ENCODE measurements around the gene BRIP1.
"Not testable (repeated sequence)": the region's sequence is repeated elsewhere in the genome, so short reads cannot be mapped to it uniquely, and the experiment has no call there.

The BRIP1 gene

DNA sequence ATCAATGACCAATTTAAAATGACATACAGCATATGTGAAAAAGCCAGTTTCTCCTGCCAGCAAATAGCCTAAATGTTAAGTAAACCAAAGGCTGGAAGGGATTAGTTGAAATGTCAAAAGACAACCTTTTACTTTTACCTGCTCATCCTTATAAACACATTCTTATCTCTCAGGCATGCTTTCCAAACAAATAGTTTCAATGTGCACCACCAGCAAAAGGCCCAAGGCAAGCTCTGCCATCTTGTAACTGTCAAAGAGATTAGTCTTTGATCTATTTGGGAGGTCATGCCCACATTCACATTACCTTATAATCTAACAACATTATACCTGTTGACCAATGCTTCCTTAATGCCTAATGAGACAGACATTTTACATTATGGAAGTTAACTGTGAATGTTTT is 140.1 kb downstream of the BRIP1 start:
- FAIRE-seq: no peak

DNA sequence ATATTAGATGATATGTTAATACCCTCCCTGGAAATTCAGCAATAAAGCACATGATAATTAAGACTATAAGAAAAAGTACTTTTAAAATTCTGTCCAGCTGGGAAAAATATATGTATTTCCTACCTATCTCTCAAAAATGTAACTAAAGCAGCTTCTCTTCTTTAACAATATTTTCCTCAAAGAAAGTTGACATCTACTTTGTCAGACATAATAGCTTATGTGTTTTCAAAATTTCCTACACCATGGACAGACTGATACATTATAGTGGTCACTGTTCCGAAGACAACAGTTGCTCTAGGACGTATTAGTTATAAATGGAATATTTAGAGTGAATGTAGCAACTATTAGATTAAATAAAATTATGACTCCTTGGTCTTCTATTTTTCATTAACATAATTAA is 140.9 kb downstream of the BRIP1 start:
- FAIRE-seq: no peak

DNA sequence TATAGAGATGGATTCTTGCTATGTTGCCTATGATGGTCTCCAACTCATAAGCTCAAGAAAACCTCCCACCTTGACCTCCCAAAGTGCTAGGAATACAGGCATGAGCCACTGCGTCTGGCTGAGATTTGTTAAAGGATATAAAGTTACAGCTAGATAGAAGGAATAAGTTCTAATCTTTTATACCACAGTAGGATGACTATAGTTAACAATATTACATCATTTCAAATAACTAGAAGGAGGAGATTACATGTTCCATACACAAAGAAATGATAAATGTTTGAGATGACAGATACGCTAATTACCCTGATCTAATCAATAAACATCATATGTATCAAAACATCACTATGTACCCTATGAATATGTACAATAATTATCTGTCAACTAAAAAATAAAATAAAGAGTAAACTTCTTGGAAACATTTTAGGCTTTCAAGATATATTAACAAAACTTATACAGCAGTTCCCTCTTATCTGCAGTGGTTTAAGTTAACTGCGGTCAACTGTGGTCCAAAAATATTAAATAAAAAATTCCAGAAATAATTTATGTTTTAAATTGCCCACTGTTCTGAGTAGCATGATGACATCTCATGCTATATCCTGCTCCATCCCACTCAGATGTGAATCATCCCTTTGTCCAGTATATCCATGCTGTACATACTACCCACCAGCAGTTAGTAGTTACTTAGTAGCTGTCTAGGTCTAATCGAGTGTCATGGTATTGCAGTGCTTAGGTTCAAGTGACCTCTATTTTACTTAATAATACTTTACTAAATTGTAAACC is 143.1 kb downstream of the BRIP1 start:
- no peak for FAIRE-seq

DNA sequence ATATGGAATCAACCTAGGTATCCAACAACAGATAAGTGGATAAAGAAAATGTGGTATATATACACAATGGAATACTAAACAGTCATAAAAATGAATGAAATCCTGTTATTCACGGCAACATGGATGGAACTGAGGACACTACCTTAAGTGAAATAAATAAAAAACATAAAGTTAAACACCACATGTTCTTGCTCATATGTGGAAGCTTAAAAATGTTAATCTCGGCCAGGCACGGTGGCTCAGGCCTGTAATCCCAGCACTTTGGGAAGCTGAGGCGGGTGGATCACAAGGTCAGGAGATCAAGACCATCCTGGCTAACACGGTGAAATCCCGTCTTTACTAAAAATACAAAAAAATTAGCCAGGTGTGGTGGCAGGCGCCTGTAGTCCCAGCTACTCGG is 144.1 kb downstream of the BRIP1 start:
- FAIRE-seq: not testable (repeated sequence)

DNA sequence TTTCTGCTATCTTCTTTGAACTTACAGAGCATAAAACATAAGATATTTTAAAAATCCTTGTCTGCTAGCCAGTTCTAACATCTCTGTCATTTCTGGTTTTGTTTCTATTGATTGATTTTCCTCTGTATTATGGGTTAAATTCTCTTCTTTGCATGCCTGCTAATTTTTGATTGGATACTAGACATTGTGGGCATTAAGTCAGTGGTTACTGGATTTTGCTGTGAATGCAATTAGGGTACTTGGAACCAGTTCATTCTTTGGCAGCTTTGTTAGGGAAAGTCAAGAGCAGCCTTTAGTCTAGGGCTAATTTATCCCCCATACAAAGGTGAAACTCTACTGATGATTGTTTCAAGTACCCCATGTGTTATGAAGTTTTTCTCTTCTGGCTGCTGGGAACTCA is 145.3 kb downstream of the BRIP1 start:
- FAIRE-seq: no peak

DNA sequence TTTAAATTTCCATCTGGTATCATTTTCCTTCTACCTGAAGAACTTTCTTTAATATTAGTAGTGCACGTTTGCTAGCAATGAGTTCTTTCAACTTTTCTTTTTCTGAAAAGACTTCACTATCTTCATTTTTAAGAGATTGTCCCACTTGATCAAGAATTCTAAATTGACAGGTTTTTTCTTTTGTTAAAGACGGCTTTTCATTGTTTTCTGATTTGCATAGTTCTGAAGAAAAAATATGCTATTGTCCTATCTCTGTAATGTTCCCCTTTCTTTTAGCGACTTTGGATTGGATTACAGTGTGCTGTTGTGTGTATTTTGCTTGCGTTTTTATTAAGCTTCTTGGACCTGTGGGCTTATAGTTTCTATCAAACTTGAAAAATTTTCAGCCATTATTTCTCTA is 146.0 kb downstream of the BRIP1 start:
- no peak for FAIRE-seq

DNA sequence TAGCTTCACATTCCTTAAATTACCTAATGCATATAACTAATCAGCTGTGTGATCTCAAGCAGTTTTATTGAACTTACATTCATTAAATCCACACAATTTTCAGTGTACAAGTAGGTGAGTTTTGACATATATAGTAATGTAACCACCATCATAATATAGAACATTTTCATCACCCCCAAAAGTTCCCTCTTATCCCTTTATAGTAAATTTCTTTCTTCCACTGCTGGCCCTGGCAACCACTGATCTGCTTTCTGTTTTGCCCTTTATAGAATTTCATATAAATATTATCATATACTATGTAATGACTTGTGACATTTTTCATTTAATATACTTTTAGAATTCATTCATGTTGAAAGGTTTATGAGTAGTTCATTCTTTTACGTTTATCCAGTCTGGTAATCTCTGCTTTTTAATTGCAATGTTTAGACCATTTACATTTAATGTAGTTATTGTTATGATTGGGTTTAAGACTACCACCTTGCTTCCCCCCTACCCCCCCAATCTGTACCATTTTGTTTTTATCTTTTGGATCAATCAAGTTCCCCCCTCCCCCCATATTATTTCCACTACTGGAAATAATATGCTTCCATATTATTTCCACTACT is 147.0 kb downstream of the BRIP1 start:
- no peak for FAIRE-seq

DNA sequence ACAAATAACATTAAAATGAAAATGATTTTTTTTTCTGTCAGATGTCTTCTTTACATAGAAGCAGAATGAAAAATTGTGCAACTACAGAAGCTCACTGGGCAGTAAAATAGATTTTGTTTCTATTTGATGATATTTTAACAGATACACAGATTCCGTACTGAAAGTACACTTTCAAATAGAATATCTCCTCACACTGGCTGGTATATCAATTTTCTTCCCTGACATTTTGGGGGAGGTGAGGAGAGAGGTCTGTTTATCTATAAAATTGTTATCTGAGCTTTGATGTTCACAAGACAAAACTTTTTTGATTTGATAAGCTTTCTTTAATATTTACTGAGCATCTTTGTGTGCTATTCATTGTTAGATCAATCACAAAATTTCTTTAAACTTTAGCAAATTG is 148.0 kb downstream of the BRIP1 start:
- FAIRE-seq: no peak

DNA sequence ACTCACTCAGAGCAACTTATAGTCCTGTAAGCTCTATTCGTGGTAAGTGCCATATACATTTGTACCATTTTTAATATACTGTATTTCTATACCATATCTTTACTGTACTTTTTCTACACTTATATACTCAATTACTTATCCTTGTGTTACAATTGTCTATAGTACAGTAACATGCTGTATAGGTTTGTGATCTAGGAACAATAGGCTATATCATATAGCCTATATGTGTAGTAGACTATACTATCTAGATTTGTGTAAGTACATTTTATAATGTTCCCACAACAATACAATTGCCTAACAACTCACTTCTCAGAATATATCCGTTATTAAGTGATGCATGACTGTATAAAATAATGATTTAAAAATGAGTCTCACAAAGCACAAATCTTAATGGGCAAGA is 149.0 kb downstream of the BRIP1 start:
- FAIRE-seq: no peak

DNA sequence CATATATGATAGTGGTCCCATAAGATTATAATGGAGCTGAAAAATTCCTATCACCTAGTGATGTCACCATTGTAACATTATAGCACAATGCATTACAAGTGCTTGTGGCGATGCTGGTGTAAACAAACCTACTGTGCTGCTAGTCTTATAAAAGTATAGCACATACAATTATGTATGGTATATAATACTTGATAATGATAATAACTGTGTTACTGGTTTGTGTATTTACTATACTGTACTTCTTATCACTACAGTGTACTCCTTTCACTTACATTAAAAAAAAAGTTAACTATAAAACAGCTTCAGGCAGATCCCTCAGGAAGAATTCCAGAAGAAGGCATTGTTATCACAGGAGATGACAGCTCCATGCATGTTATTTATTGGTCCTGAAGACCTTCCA is 150.3 kb downstream of the BRIP1 start:
- FAIRE-seq: no peak

DNA sequence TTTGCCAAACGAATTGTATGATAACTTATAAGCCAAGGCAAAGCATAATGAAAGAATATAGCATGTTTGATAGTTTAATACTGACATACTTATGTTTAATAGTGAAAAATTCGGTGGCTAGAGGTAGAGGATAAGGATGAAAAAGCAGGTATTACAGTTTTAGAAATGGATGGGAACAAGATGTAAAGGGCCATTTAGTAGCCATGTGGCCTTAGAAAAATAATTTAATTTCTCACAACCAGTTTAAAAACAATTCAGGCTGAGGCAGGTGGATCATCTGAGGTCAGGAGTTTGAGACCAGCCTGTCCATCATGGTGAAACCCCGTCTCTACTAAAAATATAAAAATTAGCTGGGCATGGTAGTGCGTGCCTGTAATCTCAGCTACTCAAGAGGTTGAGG is 152.8 kb downstream of the BRIP1 start:
- no peak for FAIRE-seq

DNA sequence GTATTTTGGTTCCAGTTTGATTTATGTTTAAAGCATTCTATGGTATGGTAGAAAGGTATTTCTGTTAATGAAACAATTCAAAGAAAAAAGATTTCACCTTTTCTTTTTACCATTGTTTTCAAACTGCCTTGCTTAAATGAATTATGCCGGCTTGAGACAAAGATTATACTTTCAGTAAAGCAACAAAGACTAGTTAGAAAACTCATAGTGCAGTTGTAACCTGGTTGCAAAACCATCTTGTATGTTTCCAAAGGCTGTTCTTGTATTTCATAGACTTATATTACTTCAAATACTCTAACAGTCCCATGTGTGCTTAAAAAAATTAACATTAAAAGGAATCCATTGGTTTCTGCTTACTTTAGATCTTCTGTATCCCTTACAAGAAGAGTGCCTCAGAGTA is 153.8 kb downstream of the BRIP1 start:
- no peak for FAIRE-seq

DNA sequence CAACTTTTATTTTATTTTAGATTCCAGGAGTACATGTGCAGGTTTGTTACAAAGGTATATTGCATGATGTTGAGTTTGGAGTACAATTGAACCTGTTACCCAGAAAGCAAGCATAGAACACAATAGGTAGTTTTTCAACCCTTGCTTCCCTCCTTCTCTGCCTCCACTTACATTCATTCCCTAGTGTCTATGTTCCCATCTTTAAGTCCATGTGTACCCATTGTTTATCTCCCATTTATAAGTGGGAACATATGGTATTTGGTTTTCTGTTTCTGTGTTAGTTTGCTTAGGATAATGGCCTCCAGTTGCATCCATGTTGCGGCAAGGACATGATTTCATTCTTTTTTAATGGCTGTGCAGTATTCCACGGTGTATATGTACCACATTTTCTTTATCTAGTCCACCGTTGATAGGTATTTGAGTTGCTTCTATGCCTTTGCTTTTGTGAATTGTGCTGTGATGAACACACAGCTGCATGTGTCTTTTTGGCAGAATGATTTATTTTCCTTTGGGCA is 158.3 kb downstream of the BRIP1 start:
- no peak for FAIRE-seq

DNA sequence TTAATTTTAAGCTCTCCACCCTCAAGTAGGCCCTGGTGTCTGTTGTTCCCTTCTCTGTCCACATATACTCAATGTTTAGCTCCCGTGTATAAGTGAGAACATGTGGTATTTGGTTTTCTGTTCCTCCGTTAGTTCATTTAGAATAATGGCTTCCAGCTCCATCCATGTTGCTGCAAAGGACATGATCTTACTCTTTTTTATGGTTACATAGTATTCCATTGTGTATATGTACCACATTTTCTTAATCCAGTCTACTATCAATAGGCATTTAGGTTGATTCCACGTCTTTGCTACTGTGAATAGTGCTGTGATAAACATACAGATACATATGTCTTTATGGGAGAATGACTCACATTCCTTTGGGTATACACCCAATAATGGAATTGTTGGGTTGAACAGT is 160.9 kb downstream of the BRIP1 start:
- no peak for FAIRE-seq

DNA sequence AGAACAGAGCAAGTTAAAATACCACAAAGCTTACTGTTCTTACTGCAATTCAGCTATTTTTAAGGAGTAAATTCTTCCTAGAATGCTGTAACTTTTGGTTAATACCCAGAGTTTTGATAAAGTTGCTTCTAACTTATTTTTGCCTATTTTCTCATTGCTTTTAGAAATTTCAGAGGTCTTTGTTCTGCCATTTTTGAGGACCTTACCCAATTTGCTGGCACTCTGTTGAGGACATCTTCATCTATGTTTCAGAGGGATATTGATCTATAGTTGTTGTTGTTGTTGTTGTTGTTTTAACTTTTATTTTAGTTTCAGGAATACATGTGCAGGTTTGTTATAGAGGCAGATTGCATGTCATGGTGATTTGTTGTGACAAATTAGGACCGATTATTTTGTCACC is 161.3 kb downstream of the BRIP1 start:
- no peak for FAIRE-seq

DNA sequence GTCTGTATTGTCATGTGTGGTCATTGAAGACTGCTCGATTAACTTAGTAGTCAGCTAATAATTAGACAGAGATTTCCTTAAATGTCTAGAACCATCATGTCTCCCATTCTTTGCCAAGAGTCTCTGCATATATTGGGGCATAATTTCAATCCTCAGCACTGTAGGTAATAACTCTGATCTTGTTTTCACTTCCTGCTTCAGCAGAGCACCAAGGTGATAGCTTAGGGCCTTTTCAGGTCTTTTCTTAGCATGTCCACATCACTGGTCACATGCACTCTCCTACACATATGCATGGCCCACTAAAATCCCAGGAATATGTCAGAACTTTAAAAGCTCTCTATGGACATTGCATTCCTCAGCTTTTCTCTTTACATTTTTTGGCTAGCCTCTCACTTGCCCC is 162.0 kb downstream of the BRIP1 start:
- FAIRE-seq: no peak

DNA sequence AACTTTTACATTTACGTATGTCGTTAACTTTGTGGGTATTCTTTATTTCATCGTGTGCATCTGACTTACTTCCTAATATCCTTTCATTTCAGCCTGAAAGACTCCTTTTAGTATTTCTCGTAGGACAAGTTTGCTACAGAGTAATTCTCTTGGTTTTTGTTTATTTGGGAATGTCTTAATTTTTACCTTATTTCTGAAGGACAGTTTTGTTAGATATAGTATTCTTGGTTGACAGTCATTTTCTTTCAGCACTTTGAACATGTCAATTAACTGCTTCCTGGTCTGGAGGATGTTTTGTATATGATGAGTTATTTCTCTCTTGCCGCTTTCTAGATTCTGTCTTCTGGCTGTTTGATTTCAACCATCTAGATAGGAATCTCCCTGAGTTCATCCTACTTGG is 163.1 kb downstream of the BRIP1 start:
- no peak for FAIRE-seq

DNA sequence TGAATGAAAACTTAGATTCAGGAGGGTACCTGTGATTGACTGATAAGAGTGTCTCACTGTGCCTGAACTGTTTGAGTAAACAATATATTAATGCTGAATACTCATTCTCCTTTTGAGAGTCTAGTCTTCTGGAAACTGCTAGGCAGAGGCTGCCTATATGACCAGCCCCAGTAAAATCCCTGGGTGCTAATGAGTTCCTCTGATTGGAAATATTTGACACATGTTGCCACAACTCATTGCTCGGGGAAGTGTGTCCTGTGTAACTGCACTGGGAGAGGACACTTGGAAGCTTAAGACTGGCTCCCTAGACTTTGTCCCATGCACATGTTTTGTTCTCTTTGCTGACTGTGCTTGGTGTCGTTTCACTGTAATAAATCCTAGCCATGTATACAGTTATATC is 163.6 kb downstream of the BRIP1 start:
- no peak for FAIRE-seq

DNA sequence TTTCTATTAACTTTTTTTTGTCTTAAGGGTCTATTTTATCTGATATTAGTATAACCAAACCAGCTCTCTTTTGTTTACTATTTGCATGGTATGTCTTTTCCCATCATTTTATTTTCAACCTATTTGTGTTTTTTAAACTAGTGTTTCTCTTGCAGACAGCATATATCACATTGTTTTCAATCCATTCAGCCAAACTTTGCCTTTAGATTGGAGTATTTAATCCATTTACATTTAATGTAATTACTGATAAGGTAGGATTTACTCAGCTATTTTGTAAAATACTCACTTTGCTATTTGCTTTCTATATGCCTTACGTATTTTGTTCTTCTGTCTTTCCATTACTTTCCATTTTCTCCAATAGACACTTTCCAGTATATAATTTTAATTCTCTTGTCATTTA is 164.3 kb downstream of the BRIP1 start:
- no peak for FAIRE-seq

DNA sequence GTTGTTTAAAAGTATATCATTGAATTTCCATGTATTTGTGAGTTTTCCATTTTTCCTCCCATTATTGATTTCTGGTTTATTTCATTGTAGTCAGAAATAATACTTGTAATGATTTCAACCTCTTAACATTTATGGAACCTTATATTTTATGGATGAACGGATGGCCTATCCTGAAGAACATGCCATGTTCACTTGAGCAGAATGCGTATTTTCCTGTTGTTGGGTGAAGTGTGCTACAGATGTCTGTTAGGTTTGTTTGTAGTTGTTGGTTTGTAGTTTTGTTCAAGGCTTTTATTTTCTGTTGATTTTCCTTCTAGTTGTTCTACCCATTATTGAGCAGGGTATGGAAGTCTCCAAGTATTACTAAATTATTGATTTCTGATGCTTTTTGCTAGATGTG is 165.1 kb downstream of the BRIP1 start:
- no peak for FAIRE-seq

DNA sequence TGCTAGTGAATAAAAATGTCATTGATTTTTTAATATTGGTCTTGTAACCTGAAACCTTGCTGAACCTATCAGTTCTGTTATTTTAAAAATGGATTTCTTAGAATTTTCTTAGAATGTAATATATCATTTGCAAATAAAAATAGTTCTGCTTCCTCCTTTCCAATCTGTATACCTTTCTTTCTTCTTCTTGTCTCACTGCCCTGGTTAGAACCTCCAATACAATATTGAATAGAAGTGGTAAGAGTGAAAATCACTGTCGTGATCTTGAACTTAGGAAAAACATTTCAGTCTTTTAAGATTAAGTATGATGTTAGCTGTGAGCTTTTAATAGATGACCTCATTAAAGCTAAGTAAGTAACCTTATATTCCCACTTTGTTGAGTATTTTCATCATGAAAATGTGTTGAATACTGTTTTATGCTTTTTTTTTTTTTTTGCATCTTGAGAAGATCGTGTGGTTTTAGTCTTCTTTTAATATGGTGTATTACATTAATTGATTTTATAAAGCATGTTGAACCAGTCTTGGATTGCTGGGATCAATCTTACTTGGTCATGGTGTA is 167.5 kb downstream of the BRIP1 start:
- no peak for FAIRE-seq

DNA sequence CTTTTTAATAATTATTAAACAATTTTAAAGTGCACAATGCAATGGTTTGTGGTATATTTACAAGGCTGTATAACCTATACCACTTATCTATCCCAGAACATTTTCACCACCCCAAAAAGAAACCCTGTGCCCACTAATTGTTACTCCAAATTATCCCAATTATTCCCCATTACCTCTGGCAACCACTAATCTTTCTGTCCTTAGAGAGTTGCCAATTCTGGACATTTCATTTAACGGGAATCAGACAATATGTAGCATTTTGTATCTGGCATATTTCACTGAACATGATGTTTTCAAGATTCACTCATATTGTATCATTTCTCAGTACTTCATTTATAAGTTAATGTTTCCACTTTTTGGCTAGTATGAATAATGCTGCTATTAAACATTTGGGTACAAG is 169.2 kb downstream of the BRIP1 start:
- FAIRE-seq: no peak

DNA sequence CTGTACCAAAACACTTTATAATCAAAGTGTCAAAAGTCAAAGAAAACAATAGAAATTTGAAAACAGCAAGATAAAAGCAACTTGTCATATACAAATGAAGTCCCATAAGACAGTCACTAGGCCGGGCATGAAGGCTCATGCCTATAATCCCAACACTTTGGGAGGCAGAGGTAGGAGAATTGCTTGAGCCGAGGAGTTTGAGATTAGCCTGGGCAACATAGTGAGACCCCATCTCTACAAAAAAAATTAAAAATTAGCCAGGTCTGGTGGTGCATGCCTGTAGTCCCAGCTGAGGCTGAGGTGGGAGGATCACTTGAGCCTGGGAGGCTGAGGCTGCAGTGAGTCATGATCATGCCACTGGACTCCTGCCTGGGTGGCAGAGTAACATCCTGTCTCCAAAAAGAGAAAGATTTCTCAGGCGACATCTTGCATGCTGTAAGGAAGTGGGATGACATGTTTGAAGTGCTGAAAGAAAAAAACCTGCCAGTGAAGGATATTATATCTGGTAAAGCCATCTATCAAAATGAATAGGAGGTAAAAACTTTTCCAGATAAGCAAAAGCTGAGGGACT is 173.6 kb downstream of the BRIP1 start:
- no peak for FAIRE-seq

DNA sequence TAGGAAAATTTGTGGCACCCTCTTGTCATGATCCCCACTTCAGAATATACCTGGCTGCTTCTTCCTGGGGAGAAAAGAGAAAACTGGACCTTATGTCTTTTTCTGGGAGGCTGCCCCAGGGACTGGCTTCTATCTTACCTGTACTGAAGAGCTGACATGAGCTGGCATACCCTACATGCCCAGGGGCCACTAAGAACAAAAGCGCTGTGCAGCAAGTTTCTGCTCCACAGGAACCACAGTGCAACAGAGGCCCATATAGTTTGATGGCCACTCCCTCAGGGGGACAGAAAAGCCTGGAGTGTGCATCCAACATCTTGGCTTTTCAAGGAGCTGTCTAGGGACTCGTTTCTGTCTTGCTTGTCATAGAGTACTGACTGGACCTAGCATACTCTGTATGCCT is 175.6 kb downstream of the BRIP1 start:
- no peak for FAIRE-seq
